Ishikawa (cell line): Measurements from ENCODE around the gene MRPS16.

Source experiments
- CEBPB ChIP-seq: IDR thresholded peaks from 2 replicates; pipeline ENCODE4 v1.6.1; 2012
- EGR1 ChIP-seq: IDR thresholded peaks from 2 replicates; pipeline ENCODE4 v1.6.1; 2012
- EP300 ChIP-seq: IDR thresholded peaks from 2 replicates; pipeline ENCODE4 v1.6.1; 2012; ENCODE audit warnings: borderline replicate concordance
- FOXM1 ChIP-seq: IDR thresholded peaks from 2 replicates; pipeline ENCODE4 v1.6.1; 2012; ENCODE audit warnings: low read depth, borderline replicate concordance
- MAX ChIP-seq: IDR thresholded peaks from 2 replicates; pipeline ENCODE4 v1.6.1; 2012
- NFIC ChIP-seq: IDR thresholded peaks from 2 replicates; pipeline ENCODE4 v1.6.1; 2012
- USF1 ChIP-seq: IDR thresholded peaks from 2 replicates; pipeline ENCODE4 v1.6.1; 2012
- YY1 ChIP-seq: IDR thresholded peaks from 2 replicates; pipeline ENCODE4 v1.6.1; 2012; ENCODE audit warnings: low read depth

- TF ChIP-seq EGR1 (no peak), NFIC (no peak), FOXM1 (no peak), YY1 (no peak), CEBPB (no peak), MAX (no peak), EP300 (no peak), USF1 (no peak)
These were observed 28.7 kb upstream of the MRPS16 start for GRCh38 chr10:73281097-73281496.
